ENCODE data around the gene ASXL3.

ASXL3 gene

DNA sequence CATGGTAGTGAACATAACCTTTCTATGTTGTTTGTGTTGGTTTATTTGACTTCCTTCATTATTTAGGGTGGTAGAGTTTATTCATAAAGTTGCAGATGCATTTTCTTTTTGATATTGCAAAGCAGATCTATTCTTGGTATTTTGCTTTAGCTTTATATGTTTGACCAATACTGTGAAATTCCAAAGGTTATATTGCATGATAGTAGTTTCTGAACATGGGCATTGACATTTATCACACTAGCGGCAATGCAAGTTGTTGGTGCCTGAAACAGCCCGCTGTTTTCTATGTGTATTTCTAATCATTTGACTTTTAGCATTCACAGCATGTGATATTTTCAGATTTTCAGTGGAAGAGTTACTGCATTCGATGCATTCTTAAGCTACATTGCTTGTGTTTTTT lies 87.2 kb downstream of the ASXL3 start:
- TF ChIP-seq, protein P1, sequence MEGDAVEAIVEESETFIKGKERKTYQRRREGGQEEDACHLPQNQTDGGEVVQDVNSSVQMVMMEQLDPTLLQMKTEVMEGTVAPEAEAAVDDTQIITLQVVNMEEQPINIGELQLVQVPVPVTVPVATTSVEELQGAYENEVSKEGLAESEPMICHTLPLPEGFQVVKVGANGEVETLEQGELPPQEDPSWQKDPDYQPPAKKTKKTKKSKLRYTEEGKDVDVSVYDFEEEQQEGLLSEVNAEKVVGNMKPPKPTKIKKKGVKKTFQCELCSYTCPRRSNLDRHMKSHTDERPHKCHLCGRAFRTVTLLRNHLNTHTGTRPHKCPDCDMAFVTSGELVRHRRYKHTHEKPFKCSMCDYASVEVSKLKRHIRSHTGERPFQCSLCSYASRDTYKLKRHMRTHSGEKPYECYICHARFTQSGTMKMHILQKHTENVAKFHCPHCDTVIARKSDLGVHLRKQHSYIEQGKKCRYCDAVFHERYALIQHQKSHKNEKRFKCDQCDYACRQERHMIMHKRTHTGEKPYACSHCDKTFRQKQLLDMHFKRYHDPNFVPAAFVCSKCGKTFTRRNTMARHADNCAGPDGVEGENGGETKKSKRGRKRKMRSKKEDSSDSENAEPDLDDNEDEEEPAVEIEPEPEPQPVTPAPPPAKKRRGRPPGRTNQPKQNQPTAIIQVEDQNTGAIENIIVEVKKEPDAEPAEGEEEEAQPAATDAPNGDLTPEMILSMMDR (IDR thresholded peaks at IDR 0.05; ENCODE audit: low read depth, low read length, poor library complexity, severe bottlenecking) = no peak
- no peak for TF ChIP-seq EZH2phosphoT487 (IDR thresholded peaks at IDR 0.05; ENCODE audit: borderline replicate concordance, low read length)
- Histone ChIP-seq H4K20me1 (ENCODE audit: control insufficient read depth, insufficient read depth, low read depth, low read length) (no peaks in the 10 kb centered on the region), H3K4me1 (ENCODE audit: control insufficient read depth, low read length) (peaks cover 8% of the 10 kb centered on the region), H3K79me2 (ENCODE audit: control insufficient read depth, low read length) (no peaks in the 10 kb centered on the region), H3K27me3 (ENCODE audit: control insufficient read depth, low read length) (no peaks in the 10 kb centered on the region), H3K4me3 (ENCODE audit: low read length) (no peak overlapping the region), H3K9me2 (replicated peaks; ENCODE audit: control insufficient read depth, low read length) (no peaks in the 10 kb centered on the region), H3K9me3 (ENCODE audit: control insufficient read depth, insufficient read depth, low read length) (no peaks in the 10 kb centered on the region), H3K36me3 (ENCODE audit: control insufficient read depth, low read length) (no peaks in the 10 kb centered on the region), H3K4me2 (ENCODE audit: low read length) (no peak overlapping the region), H3K27ac (ENCODE audit: low read depth, low read length) (no peak overlapping the region), H3F3A (ENCODE audit: control insufficient read depth, insufficient read depth) (no peaks in the 10 kb centered on the region)

- H3K9me3 ChIP-seq (ENCODE audit: control insufficient read depth, insufficient read depth, low read length) = no peaks in the 10 kb centered on the region
- peaks cover 5% of the 10 kb centered on the region for H3K4me1 ChIP-seq (ENCODE audit: control insufficient read depth, low read length)
- no peaks in the 10 kb centered on the region for H4K20me1 ChIP-seq (ENCODE audit: control insufficient read depth, insufficient read depth, low read depth, low read length)
- H3K36me3 ChIP-seq (ENCODE audit: control insufficient read depth, low read length) = no peaks in the 10 kb centered on the region
- no peak overlapping the region for H3K4me2 ChIP-seq (ENCODE audit: low read length)
- H3K27ac ChIP-seq (ENCODE audit: low read depth, low read length) = no peak overlapping the region
- no peaks in the 10 kb centered on the region for H3K27me3 ChIP-seq (ENCODE audit: control insufficient read depth, low read length)
- no peaks in the 10 kb centered on the region for H3K79me2 ChIP-seq (ENCODE audit: control insufficient read depth, low read length)
- H3K4me3 ChIP-seq (ENCODE audit: low read length) = no peak overlapping the region
- H3K9me2 ChIP-seq (replicated peaks; ENCODE audit: control insufficient read depth, low read length) = no peaks in the 10 kb centered on the region
- no peaks in the 10 kb centered on the region for H3F3A ChIP-seq (ENCODE audit: control insufficient read depth, insufficient read depth)
- TF ChIP-seq, protein P1 (IDR thresholded peaks at IDR 0.05; ENCODE audit: low read depth, low read length, poor library complexity, severe bottlenecking) = no peak
- TF ChIP-seq EZH2phosphoT487 (IDR thresholded peaks at IDR 0.05; ENCODE audit: borderline replicate concordance, low read length) = no peak
Observed at GRCh38 chr18:33665641-33666040, 87.6 kb downstream of the ASXL3 start.

GRCh38 chr18:33666915-33667314 lies 88.9 kb downstream of the ASXL3 start:
- TF ChIP-seq, protein P1 (IDR thresholded peaks at IDR 0.05; ENCODE audit: low read depth, low read length, poor library complexity, severe bottlenecking) = no peak
- no peak for TF ChIP-seq EZH2phosphoT487 (IDR thresholded peaks at IDR 0.05; ENCODE audit: borderline replicate concordance, low read length)
- Histone ChIP-seq H3K4me3 (ENCODE audit: low read length) (no peak overlapping the region), H3K9me3 (ENCODE audit: control insufficient read depth, insufficient read depth, low read length) (no peaks in the 10 kb centered on the region), H3K36me3 (ENCODE audit: control insufficient read depth, low read length) (no peaks in the 10 kb centered on the region), H3K9me2 (replicated peaks; ENCODE audit: control insufficient read depth, low read length) (no peaks in the 10 kb centered on the region), H3K4me2 (ENCODE audit: low read length) (no peak overlapping the region), H3K27me3 (ENCODE audit: control insufficient read depth, low read length) (no peaks in the 10 kb centered on the region), H3K79me2 (ENCODE audit: control insufficient read depth, low read length) (no peaks in the 10 kb centered on the region), H3K4me1 (ENCODE audit: control insufficient read depth, low read length) (peaks cover 12% of the 10 kb centered on the region), H4K20me1 (ENCODE audit: control insufficient read depth, insufficient read depth, low read depth, low read length) (no peaks in the 10 kb centered on the region), H3F3A (ENCODE audit: control insufficient read depth, insufficient read depth) (no peaks in the 10 kb centered on the region), H3K27ac (ENCODE audit: low read depth, low read length) (no peak overlapping the region)

DNA sequence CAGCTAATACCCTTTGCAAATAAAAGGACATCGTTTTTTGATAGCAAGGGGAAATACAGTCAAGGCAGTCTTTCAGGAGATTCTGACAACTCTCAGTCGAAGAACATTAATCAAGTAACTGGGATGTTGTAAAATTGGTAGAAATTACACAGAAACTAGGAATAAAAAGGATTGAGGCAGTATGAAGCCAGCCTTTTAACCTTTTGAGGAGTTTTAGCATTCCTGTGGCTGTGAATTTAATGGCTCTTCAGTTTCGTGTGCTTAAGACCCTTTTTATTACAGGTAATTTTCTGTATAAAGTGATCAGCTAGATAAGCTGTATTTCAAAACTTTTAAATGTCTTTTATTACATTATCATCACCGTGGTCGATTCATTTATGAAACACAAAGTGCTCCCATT lies 91.6 kb downstream of the ASXL3 start:
- Histone ChIP-seq H3K36me3 (ENCODE audit: control insufficient read depth, low read length) (no peaks in the 10 kb centered on the region), H3K9me2 (replicated peaks; ENCODE audit: control insufficient read depth, low read length) (no peaks in the 10 kb centered on the region), H3K9me3 (ENCODE audit: control insufficient read depth, insufficient read depth, low read length) (no peaks in the 10 kb centered on the region), H4K20me1 (ENCODE audit: control insufficient read depth, insufficient read depth, low read depth, low read length) (no peaks in the 10 kb centered on the region), H3K4me1 (ENCODE audit: control insufficient read depth, low read length) (peaks cover 17% of the 10 kb centered on the region), H3K4me2 (ENCODE audit: low read length) (no peak overlapping the region), H3K4me3 (ENCODE audit: low read length) (no peak overlapping the region), H3F3A (ENCODE audit: control insufficient read depth, insufficient read depth) (no peaks in the 10 kb centered on the region), H3K79me2 (ENCODE audit: control insufficient read depth, low read length) (no peaks in the 10 kb centered on the region), H3K27ac (ENCODE audit: low read depth, low read length) (no peak overlapping the region), H3K27me3 (ENCODE audit: control insufficient read depth, low read length) (no peaks in the 10 kb centered on the region)
- TF ChIP-seq EZH2phosphoT487 (IDR thresholded peaks at IDR 0.05; ENCODE audit: borderline replicate concordance, low read length) = no peak
- TF ChIP-seq, protein P1 (IDR thresholded peaks at IDR 0.05; ENCODE audit: low read depth, low read length, poor library complexity, severe bottlenecking) = no peak

All from DOHH2 (cell line).